HEK293T (cell line): ENCODE measurements around the gene CCDC33.

Source experiments
- CTCF ChIA-PET: fragments of 350-600 bp; formaldehyde crosslinking; extraction: SDS; loops from one replicate; lab custom pipeline; 2021; ENCODE audit warnings: antibody characterized with exemption, inconsistent platforms; lab: Yijun Ruan, JAX
- POLR2A ChIA-PET: fragments of 350-600 bp; formaldehyde crosslinking; extraction: SDS; loops from one replicate; lab custom pipeline; 2020; ENCODE audit warnings: antibody characterized with exemption, inconsistent platforms; lab: Yijun Ruan, JAX
- DNase-seq: peaks from one replicate; pipeline ENCODE4 v3.0.0; 2012; ENCODE audit warnings: mixed read lengths; ENCODE audit errors: extremely low spot score
- ARNT ChIP-seq: fragments of 450-650 bp; IDR thresholded peaks from 2 replicates; pipeline ENCODE4 v1.6.1; 2017; ENCODE audit warnings: mild to moderate bottlenecking
- BHLHE40 ChIP-seq: fragments of 450-650 bp; IDR thresholded peaks from 2 replicates; pipeline ENCODE4 v1.6.1; 2016; ENCODE audit warnings: mild to moderate bottlenecking, moderate library complexity, borderline replicate concordance
- CTBP1 ChIP-seq: fragments of 450-650 bp; IDR thresholded peaks from 2 replicates; pipeline ENCODE4 v1.6.1; 2016; ENCODE audit warnings: borderline replicate concordance
- ELF4 ChIP-seq: fragments of 450-650 bp; IDR thresholded peaks from 2 replicates; pipeline ENCODE4 v1.6.1; 2017; ENCODE audit warnings: antibody characterized with exemption
- FOXA1 ChIP-seq: fragments of 450-650 bp; IDR thresholded peaks from 2 replicates; pipeline ENCODE4 v1.6.1; 2016; ENCODE audit warnings: mild to moderate bottlenecking
- FOXK2 ChIP-seq: fragments of 450-650 bp; IDR thresholded peaks from 2 replicates; pipeline ENCODE4 v1.6.1; 2016; ENCODE audit warnings: mild to moderate bottlenecking
- FOXM1 ChIP-seq: fragments of 450-650 bp; IDR thresholded peaks from 2 replicates; pipeline ENCODE4 v1.6.1; 2017; ENCODE audit warnings: mild to moderate bottlenecking, borderline replicate concordance
- HDGF ChIP-seq: fragments of 450-650 bp; IDR thresholded peaks from 2 replicates; pipeline ENCODE4 v1.6.1; 2017; ENCODE audit warnings: antibody characterized with exemption, borderline replicate concordance
- L3MBTL2 ChIP-seq: fragments of 450-650 bp; conservative IDR thresholded peaks from 2 replicates; pipeline ENCODE4 v1.6.1; 2016; ENCODE audit warnings: mild to moderate bottlenecking
- LEF1 ChIP-seq: fragments of 450-650 bp; IDR thresholded peaks from 2 replicates; pipeline ENCODE4 v1.6.1; 2017; ENCODE audit warnings: mild to moderate bottlenecking, borderline replicate concordance
- NFRKB ChIP-seq: fragments of 450-650 bp; IDR thresholded peaks from 2 replicates; pipeline ENCODE4 v1.6.1; 2016; ENCODE audit warnings: mild to moderate bottlenecking, moderate library complexity
- PKNOX1 ChIP-seq: fragments of 450-650 bp; IDR thresholded peaks from 2 replicates; pipeline ENCODE4 v1.6.1; 2016
- SP1 ChIP-seq: fragments of 450-650 bp; IDR thresholded peaks from 2 replicates; pipeline ENCODE4 v1.6.1; 2017
- SUZ12 ChIP-seq: fragments of 450-650 bp; IDR thresholded peaks from 2 replicates; pipeline ENCODE4 v1.6.1; 2016; ENCODE audit warnings: mild to moderate bottlenecking
- TARDBP ChIP-seq: fragments of 450-650 bp; IDR thresholded peaks from 2 replicates; pipeline ENCODE4 v1.6.1; 2016
- ZNF384 ChIP-seq: fragments of 450-650 bp; IDR thresholded peaks from 2 replicates; pipeline ENCODE4 v1.6.1; 2016

Gene CCDC33

DNA sequence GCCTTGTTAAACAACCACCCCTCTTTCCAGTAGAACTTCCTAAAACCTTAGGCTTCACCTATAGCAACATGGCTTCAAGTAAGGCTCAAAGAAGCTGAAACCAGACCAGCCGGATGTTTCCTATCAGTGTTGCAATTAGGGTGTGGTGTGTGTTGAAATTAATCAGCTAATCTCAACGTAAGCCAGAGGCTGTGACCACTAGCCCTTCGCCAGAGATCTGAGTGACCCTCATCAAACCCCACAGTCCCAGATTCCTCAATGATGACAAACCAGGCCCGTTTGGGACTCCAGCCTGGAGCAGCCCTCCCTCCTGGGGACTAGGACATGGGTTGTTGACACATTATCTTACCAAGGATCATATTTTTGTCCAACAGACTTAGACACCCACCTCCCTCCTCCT, 104.0 kb downstream of the CCDC33 start:
- DNase-seq = no peak
- TF ChIP-seq PKNOX1 (no peak), L3MBTL2 (no peak), TARDBP (no peak), CTBP1 (no peak)
- ChIA-PET CTCF (interaction anchor here (1.3 kb wide), 1 partner anchor 136 kb away, joined by 3 read pairs; no protein-coding TSS in a partner anchor), POLR2A (interaction anchor here (1.1 kb wide), 1 partner anchor 16 kb away, joined by 3 read pairs; no protein-coding TSS in a partner anchor)

DNA sequence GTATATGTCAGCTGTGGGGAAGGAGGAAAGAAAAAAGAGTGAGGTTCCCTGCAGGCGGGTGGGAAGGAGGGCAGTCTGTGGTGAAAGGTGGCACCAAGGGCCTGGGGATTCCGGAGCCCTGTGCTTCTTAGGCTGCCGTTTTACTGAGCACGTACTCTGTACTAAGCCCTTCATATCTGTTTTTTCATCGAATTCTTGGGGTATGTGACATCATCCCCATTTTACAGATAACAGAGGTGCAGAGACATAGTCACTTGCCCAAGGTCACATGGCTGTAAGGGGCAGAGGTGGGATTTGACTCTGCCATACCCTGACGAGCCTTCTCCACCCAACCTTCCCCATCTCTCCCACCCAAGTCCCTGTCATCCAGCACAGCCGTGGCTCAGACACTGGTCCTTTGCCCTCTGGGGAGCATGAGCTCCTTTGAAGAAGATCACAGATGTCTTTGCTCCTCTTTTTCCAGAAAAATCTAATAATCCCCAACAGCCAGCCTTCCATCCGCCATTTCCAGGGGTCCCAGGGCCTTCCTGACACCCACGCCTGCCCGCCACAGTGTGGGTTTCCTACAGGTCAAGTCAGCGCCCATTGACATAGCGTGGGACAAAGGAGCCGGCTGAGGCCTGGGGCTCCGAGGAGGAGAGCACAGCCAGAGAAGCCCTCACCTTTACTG, 107.1 kb downstream of the CCDC33 start:
- TF ChIP-seq CTBP1 (no peak), ELF4 (no peak)
- ChIA-PET POLR2A (no interaction called here), CTCF (no interaction called here)
- no peak for DNase-seq

DNA sequence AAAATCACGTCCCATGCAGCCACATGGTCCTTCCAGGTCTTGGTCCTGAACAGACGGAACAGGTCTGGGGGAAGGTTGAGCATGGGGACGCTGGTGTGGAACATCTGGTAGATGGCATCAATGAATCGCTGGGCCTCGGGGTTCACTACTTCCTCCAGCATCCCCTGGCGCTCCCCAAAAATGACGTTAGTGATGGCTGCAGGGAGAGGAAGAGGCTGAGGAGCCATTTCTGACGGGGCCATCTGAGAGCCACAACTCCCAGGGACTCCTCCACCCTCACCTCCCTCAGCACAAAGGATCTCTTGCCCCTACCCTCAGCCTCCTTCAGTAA, 107.6 kb downstream of the CCDC33 start:
- POLR2A ChIA-PET = no interaction called here

GRCh38 chr15:74345051-74345450, 108.9 kb downstream of the CCDC33 start:
- POLR2A ChIA-PET = no interaction called here
- CTCF ChIA-PET = no interaction called here
- DNase-seq = no peak
- no peak for TF ChIP-seq FOXK2
- no peak for TF ChIP-seq SP1
- no peak for TF ChIP-seq FOXM1
- no peak for TF ChIP-seq L3MBTL2
- no peak for TF ChIP-seq HDGF
- no peak for TF ChIP-seq FOXA1
- no peak for TF ChIP-seq PKNOX1
- TF ChIP-seq LEF1 = no peak
- TF ChIP-seq CTBP1 = no peak
- TF ChIP-seq BHLHE40 = no peak
- TF ChIP-seq ELF4 = no peak
- TF ChIP-seq ARNT = no peak
- TF ChIP-seq SUZ12 = no peak

More for the DNA sequence above, 107.6 kb downstream of the CCDC33 start:
- no peak for DNase-seq
- CTCF ChIA-PET = no interaction called here
- TF ChIP-seq ZNF384 (no peak), PKNOX1 (no peak), CTBP1 (no peak), LEF1 (no peak), L3MBTL2 (no peak), HDGF (no peak), BHLHE40 (no peak), FOXK2 (no peak), ELF4 (no peak), SP1 (no peak), FOXA1 (no peak), NFRKB (no peak), TARDBP (no peak), FOXM1 (no peak), ARNT (no peak)

DNA sequence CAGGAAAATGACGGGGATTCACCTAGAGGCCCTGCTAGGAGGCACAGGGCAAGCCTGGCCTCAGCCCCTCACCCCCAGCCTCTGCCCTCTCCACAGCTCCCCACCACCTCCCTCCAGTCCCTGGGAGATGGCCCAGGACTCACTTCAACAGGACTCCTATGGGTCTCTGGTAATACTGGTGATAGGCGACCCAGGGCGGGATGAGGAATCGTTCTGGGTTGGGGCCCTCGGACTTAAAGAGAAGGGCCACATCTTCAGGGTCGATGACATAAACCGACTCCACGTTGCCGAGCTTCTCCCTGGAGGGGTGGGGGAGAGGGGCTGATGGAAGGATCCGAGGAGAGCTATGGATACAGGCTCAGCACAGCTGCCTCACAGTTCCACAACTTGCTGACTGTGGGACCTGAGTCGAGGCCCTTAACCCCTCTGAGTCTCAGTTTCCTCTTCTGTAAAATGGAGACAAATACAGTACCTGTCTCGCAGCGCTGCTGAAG, 111.7 kb downstream of the CCDC33 start:
- ChIA-PET POLR2A (no interaction called here), CTCF (no interaction called here)
- TF ChIP-seq PKNOX1 (no peak), ZNF384 (no peak), FOXA1 (no peak), ELF4 (no peak), ARNT (no peak), LEF1 (no peak), NFRKB (no peak)
- no peak for DNase-seq

- CTCF ChIA-PET = no interaction called here
- TF ChIP-seq ARNT (no peak), LEF1 (no peak), L3MBTL2 (no peak), BHLHE40 (no peak), ELF4 (no peak), SUZ12 (no peak), TARDBP (no peak), HDGF (no peak), PKNOX1 (no peak), FOXM1 (no peak), ZNF384 (no peak), CTBP1 (no peak), SP1 (no peak), FOXK2 (no peak), NFRKB (no peak), FOXA1 (no peak)
- POLR2A ChIA-PET = no interaction called here
- no peak for DNase-seq
Observed at GRCh38 chr15:74349241-74349778, 113.2 kb downstream of the CCDC33 start.
